Gastroesophageal sphincter (tissue), 3 donors: ENCODE measurements around the gene ITK.
"Not testable (repeated sequence)": the region's sequence is repeated elsewhere in the genome, so short reads cannot be mapped to it uniquely, and the experiment has no call there.

Source experiments
- EP300 ChIP-seq: sonication (generic); formaldehyde crosslinking; IDR thresholded peaks from one replicate; pipeline ENCODE4 v1.6.1; 2017; ENCODE audit warnings: antibody characterized with exemption, mild to moderate bottlenecking
- POLR2A ChIP-seq, 2 donors: fragments of 450-650 bp; IDR thresholded peaks; one replicate each; pipeline ENCODE4 v1.6.1; 2017; ENCODE audit warnings: antibody characterized with exemption in 2 of 2, mild to moderate bottlenecking in 2 of 2, moderate library complexity in 1 of 2
- TF ChIP-seq, protein P1 (sequence below), 4 experiments: fragments of 200-600 bp in 2 of 4; fragments of 450-650 bp in 2 of 4; sonication (generic) in 1 of 4; IDR thresholded peaks; one replicate each; pipeline ENCODE4 v1.5.1; 2017 to 2019; ENCODE audit warnings: antibody characterized with exemption in 4 of 4, mild to moderate bottlenecking in 2 of 4, moderate library complexity in 2 of 4

DNA sequence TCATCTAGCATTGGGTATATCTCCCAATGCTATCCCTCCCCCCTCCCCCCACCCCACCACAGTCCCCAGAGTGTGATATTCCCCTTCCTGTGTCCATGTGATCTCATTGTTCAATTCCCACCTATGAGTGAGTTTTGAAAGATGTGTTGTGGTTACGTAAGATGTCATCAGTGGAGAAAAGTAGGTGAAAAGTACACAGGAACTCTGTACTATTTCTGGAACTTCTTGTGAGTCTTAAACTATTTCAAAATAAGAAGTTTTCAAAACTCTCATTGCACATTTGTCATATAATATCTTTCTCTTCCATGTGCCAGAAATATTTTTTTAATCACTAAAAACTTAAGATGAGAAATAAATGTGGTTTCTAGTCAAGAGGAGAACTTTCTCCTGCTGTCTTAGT, 30.0 kb downstream of the ITK start:
- not testable (repeated sequence) for TF ChIP-seq EP300; POLR2A (IDR thresholded peaks at IDR 0.05)
- TF ChIP-seq, protein P1, sequence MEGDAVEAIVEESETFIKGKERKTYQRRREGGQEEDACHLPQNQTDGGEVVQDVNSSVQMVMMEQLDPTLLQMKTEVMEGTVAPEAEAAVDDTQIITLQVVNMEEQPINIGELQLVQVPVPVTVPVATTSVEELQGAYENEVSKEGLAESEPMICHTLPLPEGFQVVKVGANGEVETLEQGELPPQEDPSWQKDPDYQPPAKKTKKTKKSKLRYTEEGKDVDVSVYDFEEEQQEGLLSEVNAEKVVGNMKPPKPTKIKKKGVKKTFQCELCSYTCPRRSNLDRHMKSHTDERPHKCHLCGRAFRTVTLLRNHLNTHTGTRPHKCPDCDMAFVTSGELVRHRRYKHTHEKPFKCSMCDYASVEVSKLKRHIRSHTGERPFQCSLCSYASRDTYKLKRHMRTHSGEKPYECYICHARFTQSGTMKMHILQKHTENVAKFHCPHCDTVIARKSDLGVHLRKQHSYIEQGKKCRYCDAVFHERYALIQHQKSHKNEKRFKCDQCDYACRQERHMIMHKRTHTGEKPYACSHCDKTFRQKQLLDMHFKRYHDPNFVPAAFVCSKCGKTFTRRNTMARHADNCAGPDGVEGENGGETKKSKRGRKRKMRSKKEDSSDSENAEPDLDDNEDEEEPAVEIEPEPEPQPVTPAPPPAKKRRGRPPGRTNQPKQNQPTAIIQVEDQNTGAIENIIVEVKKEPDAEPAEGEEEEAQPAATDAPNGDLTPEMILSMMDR (IDR thresholded peaks at IDR 0.05): not testable (repeated sequence)
